ENCODE results near the gene MGAT3.
"Not testable (repeated sequence)": the region's sequence is repeated elsewhere in the genome, so short reads cannot be mapped to it uniquely, and the experiment has no call there.

MGAT3 gene

GRCh38 chr22:39456522-39457197, at the start of gene MGAT3:
Gene MGAT3, plus strand, starts transcription at chr22:39457012. Its CDS starts 30,336 bp downstream, at chr22:39487348.
- DNase-seq = no peak

DNA sequence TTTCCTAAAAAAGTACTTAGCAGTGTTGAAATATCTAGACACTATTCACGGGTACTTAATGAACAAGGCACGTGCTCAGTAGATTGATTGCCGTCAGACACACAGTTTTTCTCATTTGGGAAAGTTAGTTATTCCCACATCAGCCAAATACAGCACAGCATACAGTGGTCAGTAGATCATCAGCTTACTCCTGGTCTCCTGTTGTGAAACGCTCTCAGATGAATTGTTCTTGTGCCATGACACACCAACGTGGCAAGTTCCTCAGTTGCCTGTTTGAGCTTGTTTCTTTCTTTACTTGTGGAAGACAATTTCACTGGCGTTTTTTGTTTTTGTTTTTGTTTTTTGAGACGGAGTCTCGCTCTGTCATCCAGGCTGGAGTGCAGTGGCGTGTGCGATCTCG, 48.6 kb upstream of the MGAT3 start:
- no peak for DNase-seq

GRCh38 chr22:39408807-39409206, 48.0 kb upstream of the MGAT3 start:
- no peak for DNase-seq

DNA sequence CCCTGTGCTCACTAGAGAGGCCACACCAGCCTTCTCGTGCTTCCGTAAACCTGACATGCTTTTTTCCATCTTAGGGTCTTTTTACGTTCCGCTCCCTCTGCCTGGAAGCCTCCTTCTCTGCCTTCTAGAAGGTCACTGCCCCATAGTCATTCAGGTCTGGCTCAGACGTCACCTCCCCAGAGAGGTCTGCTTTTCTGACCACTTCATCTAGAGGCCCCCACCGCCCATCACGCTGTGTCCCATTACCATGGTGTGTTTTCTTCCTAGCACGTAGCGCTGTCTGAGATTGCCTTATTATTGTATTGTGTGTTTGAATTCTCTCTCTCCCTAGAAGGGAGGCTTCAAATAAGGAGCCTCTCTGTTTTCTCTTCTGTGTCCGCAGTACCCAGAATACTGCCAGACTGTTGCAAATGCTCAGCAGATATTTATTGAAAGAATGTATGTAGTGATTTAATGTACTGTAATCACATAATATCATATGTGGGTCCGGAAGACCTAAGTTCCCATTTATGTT, 47.2 kb upstream of the MGAT3 start:
- no peak for DNase-seq

DNA sequence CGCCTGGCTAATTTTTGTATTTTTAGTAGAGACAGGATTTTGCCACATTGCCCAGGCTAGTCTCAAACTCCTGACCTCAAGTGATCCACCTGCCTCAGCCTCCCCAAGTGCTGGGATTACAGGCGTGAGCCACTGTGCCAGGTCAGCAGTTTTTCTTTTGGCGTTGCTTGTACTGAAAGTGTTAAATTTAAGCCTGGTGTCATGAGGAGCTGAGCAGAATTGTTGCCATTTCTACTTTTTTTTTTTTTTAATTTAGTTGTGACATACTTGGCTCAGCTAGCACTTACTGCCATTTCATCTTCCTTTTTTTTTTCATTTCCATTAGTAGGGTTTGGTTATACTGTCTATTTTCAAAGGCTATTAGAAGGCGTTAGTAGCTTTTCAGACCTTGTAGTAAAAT, 46.5 kb upstream of the MGAT3 start:
- DNase-seq = no peak

GRCh38 chr22:39411828-39412365, 44.9 kb upstream of the MGAT3 start:
- DNase-seq = not testable (repeated sequence)

DNA sequence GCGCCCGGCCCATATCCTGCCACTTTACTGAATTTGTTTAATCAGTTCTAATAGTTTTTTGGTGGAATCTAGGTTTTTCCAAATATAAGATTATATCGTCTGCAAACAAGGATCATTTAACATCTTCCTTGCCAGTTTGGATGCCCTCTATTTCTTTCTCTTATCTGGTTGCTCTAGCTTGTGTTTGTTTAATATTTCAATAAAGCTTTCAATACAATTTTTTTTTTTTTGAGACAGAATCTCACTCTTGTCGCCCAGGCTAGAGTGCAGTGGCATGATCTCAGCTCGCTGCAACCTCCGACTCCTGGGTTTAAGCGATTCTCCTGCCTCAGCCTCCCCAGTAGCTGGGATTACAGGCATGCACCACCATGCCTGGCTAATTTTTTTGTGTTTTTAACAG, 43.6 kb upstream of the MGAT3 start:
- not testable (repeated sequence) for DNase-seq

- DNase-seq = no peak
Measured at GRCh38 chr22:39414377-39414776, 42.4 kb upstream of the MGAT3 start.

GRCh38 chr22:39414886-39415285, 41.9 kb upstream of the MGAT3 start:
- DNase-seq = no peak

GRCh38 chr22:39415506-39415905, 41.3 kb upstream of the MGAT3 start:
- DNase-seq = no peak

- no peak for DNase-seq
Measured at GRCh38 chr22:39416319-39416718, 40.5 kb upstream of the MGAT3 start.

- DNase-seq = no peak
Measured at GRCh38 chr22:39417641-39418040, 39.2 kb upstream of the MGAT3 start.

- DNase-seq = no peak
Measured at GRCh38 chr22:39418696-39419095, 38.1 kb upstream of the MGAT3 start.

DNA sequence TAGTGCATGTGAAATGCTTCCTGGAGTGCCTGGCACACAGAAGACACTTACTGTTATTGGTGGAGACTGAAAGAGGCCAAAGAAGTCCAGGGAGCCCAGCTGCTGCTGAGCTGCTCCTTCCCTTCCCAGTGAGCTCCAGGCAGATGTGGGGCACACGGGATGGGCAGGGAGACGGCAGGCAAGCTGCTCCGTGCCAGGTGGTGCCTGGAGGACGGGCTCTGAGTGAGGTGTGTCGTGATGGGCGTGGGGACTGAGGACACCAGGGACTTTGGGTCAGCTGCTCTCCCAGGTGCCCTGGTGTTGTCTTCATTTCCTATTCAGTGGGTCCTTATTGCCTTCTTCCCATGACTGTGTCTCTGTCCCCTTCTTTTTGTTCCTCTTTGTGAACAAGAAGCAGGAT, 37.7 kb upstream of the MGAT3 start:
- DNase-seq = no peak

DNA sequence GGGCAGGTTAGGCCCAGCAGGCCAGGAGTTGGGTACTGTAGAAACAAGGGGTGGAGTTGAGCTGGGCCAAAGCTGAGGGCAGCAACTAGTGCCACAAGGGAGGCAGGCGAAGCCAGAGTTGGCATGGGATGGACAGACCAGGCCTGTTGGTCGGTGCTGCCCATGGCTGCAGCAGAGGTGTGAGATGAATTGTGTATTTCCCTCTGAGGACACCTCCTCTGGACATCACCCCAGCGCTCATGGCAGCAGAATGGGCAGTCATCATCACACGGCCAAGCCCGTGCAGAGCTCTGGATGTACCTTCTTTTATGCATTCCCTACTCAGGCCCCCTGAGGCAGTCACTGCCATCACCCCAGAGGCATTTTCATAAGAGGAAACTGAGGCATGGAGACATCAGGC, 36.9 kb upstream of the MGAT3 start:
- no peak for DNase-seq

DNA sequence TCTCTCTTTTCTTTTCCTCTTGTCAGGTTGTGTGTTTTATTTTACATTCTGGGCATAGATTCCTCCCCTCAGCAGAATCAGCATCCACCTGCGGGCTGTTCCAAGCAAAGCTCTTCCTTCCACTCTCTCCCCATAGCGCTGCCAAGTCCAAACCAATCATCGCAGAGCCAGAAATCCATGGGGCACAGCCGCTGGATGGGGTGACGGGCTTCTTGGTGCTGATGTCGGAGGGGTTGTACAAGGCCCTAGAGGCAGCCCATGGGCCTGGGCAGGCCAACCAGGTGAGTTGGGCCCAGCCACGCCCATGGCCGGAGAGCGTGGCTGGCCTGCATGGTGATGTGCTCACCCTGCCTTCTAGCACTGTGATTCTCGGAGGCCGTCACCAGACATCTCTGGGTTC, 35.1 kb upstream of the MGAT3 start:
- no peak for DNase-seq

DNA sequence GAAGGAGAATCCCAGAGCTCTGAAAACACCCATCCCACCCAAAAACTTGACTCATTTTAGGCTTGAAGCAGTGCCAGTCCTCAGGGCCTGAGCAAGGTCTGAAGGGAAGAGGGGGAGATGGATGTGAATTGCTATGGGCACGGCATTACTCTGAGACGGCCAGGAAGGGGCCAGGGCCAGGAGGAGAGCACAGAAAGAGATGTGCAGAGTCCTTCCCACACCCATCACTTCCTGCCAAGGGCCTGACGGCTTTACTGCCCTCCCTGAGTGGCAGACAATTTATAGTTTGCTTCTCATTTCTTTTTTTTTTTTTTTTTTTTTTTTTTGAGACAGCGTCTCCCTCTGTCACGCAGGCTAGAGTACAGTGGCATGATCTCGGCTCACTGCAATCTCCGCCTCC, 34.7 kb upstream of the MGAT3 start:
- no peak for DNase-seq

- DNase-seq = no peak
Measured at GRCh38 chr22:39422721-39423120, 34.1 kb upstream of the MGAT3 start.

GRCh38 chr22:39423976-39424375, 32.8 kb upstream of the MGAT3 start:
- DNase-seq = no peak

DNA sequence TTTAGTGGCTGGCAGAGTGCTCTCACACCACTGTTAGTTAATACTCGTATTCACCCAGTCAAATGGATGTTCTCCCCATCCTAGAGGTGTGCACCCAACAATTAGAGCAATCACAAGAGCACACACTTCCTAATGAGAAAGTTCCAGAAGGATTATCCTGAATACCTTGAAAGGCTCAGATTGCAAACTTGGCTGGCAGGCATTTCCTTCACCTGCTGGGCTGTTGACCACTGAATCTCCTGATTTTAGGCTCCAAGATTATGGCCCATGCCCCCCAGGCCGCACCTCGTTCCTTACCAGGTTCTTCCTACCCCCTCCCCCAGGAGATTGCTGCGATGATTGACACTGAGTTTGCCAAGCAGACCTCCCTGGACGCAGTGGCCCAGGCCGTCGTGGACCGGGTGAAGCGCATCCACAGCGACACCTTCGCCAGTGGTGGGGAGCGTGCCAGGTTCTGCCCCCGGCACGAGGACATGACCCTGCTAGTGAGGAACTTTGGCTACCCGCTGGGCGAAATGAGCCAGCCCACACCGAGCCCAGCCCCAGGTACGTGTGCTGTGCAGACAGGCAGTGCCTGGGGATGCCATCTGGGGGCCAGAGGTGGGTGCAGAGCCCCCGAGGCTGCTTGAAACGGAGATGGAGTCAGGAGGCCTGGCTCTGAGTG, 30.3 kb upstream of the MGAT3 start:
- DNase-seq = no peak

DNA sequence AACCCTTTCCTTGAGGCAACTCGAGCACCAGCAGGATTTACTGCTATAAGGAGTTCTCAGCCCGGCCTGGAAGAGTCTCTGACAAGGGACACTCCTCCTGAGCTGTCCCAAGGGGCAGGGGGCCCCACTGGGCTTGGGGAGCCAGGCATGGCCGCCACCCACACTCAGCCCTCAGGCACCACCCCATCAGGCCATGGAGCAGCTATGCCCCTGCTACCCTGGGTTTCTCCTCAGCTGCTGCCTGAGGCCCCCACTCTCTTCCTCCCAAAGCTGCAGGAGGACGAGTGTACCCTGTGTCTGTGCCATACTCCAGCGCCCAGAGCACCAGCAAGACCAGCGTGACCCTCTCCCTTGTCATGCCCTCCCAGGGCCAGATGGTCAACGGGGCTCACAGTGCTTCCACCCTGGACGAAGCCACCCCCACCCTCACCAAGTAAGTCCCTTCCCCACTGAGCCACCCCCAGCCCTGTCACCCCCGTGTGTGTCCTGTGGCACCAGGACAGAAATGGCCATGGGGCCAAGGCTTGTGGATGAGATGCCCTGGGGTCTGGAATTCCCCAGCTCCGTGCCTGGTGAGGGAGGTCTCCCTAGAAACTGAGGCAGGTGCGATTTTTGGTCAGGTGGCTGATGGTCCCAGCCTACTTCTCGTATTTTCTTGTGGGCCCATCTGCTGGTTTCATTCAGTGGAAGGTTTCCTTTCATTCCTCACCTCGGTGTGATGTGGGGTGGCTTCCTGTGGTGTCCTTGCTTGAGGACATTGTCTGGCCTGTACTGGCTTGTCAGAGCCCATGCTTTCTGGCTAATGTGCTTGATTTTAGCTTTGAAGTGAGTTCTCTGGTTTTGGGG, 28.8 kb upstream of the MGAT3 start:
- DNase-seq = no peak

GRCh38 chr22:39428597-39429071, 28.2 kb upstream of the MGAT3 start:
- DNase-seq = no peak

- DNase-seq = no peak
Measured at GRCh38 chr22:39429186-39429585, 27.6 kb upstream of the MGAT3 start.

All from GOT3 (cell line).